ENCODE data around the gene EPB41L1. TPM values are rescaled to one million over a fixed set of nuclear protein-coding genes. Genes with fewer than 3 reads are reported as not detected.

EPB41L1 gene
- total and polyA plus RNA-seq, 11 donors, result 7.1 to 29.8 (median 17.3) TPM

- Histone ChIP-seq H3K27me3 (no peaks in the 10 kb centered on the region), H3K9me3 (no peaks in the 10 kb centered on the region), H3K4me1 (peaks cover 0 to 14% (median 0%) of the 10 kb centered on the region in 12 donors), H3K27ac (no peak overlapping the region), H3K36me3 (peaks cover 0 to 100% (median 83%) of the 10 kb centered on the region in 9 donors), H3K4me3 (no peak overlapping the region)
- no peak for ATAC-seq
- WGBS, 4 donors, result 77 to 90% (median 87%) methylated on average over 4 of the region's 4 CpGs
- intact Hi-C loops (cut with DNase I), result no loop called here
- no peak for DNase-seq
- TF ChIP-seq, protein P1, sequence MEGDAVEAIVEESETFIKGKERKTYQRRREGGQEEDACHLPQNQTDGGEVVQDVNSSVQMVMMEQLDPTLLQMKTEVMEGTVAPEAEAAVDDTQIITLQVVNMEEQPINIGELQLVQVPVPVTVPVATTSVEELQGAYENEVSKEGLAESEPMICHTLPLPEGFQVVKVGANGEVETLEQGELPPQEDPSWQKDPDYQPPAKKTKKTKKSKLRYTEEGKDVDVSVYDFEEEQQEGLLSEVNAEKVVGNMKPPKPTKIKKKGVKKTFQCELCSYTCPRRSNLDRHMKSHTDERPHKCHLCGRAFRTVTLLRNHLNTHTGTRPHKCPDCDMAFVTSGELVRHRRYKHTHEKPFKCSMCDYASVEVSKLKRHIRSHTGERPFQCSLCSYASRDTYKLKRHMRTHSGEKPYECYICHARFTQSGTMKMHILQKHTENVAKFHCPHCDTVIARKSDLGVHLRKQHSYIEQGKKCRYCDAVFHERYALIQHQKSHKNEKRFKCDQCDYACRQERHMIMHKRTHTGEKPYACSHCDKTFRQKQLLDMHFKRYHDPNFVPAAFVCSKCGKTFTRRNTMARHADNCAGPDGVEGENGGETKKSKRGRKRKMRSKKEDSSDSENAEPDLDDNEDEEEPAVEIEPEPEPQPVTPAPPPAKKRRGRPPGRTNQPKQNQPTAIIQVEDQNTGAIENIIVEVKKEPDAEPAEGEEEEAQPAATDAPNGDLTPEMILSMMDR (IDR thresholded peaks at IDR 0.05), result no peak
- TF ChIP-seq POLR2A (IDR thresholded peaks at IDR 0.05), result no peak
Measured at GRCh38 chr20:36246401-36246800, 91.9 kb downstream of the EPB41L1 start.

- 81 to 95% (median 88%) methylated on average over 4 of the region's 4 CpGs for WGBS, 4 donors
- no peak for TF ChIP-seq POLR2A (IDR thresholded peaks at IDR 0.05)
- TF ChIP-seq, protein P1 (IDR thresholded peaks at IDR 0.05), result no peak
- ATAC-seq (no peak), DNase-seq (no peak)
- Histone ChIP-seq H3K4me3 (no peak overlapping the region), H3K36me3 (peaks cover 0 to 100% (median 75%) of the 10 kb centered on the region in 9 donors), H3K27me3 (no peaks in the 10 kb centered on the region), H3K4me1 (peaks cover 0 to 12% (median 0%) of the 10 kb centered on the region in 12 donors), H3K9me3 (no peaks in the 10 kb centered on the region), H3K27ac (no peak overlapping the region)
- intact Hi-C loops (cut with DNase I), result no loop called here
Measured at GRCh38 chr20:36248836-36249235, 94.3 kb downstream of the EPB41L1 start.

- no peak for ATAC-seq
- Histone ChIP-seq H3K27ac (no peak overlapping the region), H3K4me3 (no peak overlapping the region), H3K27me3 (no peaks in the 10 kb centered on the region), H3K9me3 (no peaks in the 10 kb centered on the region), H3K36me3 (peaks cover 0 to 100% (median 73%) of the 10 kb centered on the region in 9 donors), H3K4me1 (peaks cover 0 to 9% (median 0%) of the 10 kb centered on the region in 12 donors)
- TF ChIP-seq, protein P1 (IDR thresholded peaks at IDR 0.05), result no peak
- no peak for TF ChIP-seq POLR2A (IDR thresholded peaks at IDR 0.05)
- intact Hi-C loops (cut with DNase I), result no loop called here
- WGBS, 4 donors, result 64 to 76% (median 73%) methylated on average over 3 of the region's 3 CpGs
- DNase-seq, result no peak
Measured at GRCh38 chr20:36249450-36249849, 94.9 kb downstream of the EPB41L1 start.

DNA sequence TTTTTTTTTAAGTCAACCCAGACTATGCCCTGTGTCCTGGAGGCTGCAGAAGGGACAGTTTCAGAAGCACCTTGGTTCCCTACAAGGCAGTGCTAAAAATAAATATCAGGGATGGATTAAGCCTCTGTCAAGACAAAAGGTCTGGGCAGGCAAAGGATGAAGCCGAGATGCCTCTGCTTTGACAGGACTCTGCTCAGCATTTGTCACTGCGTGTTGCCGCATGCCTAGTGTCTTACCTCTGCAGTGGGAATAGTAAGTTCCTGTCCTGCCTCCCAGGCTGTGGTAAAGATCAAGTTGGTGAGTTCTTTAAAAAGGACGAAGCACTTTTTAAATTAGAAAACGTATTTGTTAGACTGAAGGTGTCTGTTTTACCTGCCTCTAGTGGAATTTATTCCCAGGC is 96.9 kb downstream of the EPB41L1 start:
- intact Hi-C loops (cut with DNase I), result no loop called here
- ATAC-seq, result no peak
- Histone ChIP-seq H3K4me1 (peaks cover 0 to 9% (median 0%) of the 10 kb centered on the region in 12 donors), H3K27ac (no peak overlapping the region), H3K36me3 (peaks cover 3 to 99% (median 64%) of the 10 kb centered on the region in 9 donors), H3K4me3 (no peak overlapping the region), H3K27me3 (no peaks in the 10 kb centered on the region), H3K9me3 (no peaks in the 10 kb centered on the region)
- 80 to 87% (median 84%) methylated on average over 5 of the region's 5 CpGs for WGBS, 4 donors
- TF ChIP-seq, protein P1 (IDR thresholded peaks at IDR 0.05), result no peak
- TF ChIP-seq POLR2A (IDR thresholded peaks at IDR 0.05), result no peak
- DNase-seq, result no peak

Data from heart left ventricle (tissue), 16 donors.